Renal cortical epithelial cell (primary cell): ENCODE data around the gene STAG1. TPM values are rescaled to one million over a fixed set of nuclear protein-coding genes. Genes with fewer than 3 reads are reported as not detected.
"Not testable (repeated sequence)": the region's sequence is repeated elsewhere in the genome, so short reads cannot be mapped to it uniquely, and the experiment has no call there.

ENCODE experiments used
- DNase-seq: peaks from one replicate; pipeline ENCODE4 v3.0.0-alpha.2; 2011; ENCODE audit warnings: low read depth
- total RNA-seq: library from RNA; depleted of rRNA; stranded (reverse); fragments of >200 nt; gene quantifications from 2 replicates; pipeline ENCODE4 v1.2.3, GENCODE V29; 2014

The STAG1 gene
- total RNA-seq = 25.5 and 41.3 TPM in 2 replicates

DNA sequence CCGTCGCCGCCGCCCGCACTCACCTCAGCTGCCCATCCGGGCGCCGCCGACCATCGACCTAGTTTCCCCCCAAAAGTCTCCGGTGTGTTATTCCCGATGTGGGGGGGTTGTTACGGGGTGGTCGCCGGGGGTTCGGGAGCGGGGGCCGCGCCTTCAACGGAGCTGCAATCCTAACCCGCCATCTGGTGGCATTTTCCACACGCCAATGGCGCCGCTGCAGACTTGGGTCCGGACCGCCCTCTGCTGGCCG is at the start of gene STAG1:
Gene STAG1 (minus strand): TSS at position 207 of the 250 bp plus-strand sequence. CDS start 121,480 bp downstream, outside the sequence.
- DNase-seq = no peak

DNA sequence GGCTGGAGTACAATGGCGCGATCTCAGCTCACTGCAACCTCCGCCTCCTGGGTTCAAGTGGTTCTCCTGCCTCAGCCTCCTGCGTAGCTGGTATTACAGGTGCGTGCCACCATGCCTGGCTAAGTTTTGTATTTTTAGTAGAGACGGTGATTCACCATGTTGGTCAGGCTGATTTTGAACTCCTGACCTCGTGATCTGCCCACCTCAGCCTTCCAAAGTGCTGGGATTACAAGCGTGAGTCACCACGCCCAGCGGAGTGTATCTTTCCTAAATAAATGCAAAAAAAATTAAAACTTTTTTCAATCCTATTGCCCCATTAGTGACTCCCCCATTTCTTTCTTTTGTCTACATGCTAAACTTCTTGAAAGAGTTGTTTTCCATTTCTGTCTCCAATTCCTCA is 49.0 kb upstream of the STAG1 start:
- DNase-seq = peak; percentile 34

DNA sequence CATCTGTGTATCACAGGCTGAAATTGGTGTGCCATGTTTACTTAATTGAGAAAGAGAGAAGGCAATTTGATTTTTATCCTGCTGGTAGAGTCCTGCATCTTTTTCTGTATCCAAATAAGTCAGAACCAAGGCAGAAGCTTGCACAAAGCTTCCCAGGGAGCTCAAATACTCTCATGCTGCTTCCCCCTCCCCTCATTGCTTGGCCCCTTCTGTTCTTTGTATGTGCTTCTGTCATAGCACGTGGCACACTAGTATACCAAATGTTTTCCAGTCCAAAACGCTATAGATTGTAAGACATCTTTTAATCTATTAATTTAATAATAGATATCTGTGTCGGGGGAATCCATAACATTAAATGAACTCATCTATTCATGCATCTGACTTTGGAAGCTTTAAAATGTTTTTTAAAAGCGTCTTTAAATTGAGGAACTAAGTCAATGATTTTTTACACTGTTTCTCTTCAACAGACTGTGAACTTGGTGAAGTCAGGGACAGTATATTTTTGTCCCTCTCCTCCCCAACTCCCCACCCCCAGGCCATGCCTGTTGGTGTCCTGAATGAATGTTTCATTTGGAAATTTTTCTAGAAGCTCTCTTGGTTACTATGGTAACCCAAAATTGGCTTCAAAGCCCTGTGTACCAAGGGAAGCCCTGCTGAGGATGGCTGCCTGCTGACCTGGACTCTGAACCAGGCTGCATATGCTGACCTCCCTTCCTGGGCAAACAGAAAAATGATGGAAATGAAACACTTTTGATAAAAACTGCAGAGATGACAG is 40.6 kb upstream of the STAG1 start:
- DNase-seq = no peak

DNA sequence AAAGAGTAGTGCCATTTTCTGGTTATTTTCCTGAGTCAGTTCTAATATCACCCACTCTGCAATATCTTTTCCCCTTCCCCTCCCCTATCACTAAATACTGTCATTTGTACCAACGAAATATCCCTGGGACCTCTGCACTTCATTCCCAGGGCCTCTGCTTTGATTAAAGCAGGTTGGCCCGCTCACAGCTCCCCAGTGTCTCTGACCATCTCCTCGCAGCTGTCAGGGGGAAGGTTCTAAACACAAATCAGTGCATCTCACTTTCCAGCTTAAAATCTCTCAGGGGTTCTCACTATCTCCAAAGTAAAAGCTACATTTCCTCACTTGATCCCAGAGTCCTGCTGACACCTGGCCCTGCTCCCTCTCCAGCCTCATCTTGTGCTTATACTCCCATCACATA is 38.6 kb upstream of the STAG1 start:
- DNase-seq = no peak

DNA sequence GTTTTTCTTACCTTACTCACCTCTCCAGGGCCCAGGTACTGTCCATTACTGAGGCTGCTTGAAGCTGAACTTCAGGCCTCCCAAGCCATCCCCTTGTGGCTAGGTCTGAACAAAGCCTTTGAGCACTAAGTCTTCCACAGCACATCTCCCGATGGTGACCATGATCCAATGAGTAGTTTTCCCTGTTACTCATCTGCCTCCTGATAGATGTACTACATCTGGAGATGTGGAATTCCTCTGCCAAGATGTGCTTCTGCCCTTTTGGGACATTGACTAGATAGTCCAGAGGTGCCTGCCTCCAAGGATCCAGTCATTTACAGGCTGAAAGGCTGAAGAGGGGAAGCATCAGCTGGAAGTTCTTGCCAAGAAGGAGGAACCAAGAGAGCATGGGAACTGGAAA is 37.8 kb upstream of the STAG1 start:
- DNase-seq = no peak

DNA sequence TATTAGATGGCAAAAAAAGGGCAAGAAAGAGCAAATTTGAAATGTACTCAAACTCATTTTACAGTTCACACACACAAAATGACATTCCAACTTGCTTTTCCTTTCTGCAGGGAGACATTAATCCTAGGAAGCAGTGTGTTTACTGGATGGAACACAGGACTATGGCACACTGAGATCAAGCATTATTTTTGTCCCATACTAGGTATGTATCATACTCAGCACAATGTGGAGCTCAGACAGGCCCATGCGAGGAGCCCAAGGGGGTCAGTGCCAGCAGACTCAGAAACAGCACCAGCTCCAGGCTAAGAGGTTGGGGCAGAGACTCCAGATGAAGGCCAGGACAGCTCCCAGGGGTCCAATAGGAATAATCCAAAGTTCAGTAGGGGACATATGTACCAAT is 36.0 kb upstream of the STAG1 start:
- DNase-seq = no peak

DNA sequence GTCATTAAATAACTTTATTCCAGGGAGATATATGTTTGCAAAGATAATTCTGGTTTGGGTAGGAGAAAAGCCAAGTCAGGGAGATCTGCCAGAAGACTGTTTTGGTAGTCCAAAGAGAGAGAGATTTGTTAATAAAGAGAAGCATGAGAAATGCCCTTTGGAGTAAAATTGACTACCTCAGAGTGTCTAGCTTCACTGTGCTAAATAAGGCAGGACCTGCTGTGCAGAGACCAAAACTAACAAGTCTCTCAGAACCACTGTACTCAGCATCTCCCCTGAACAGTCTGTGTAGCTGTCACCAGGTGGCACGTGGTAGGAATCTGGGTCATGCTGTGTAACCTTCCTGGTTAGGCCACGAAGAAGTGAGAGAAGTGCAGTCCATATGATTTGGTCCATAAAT is 35.2 kb upstream of the STAG1 start:
- DNase-seq = peak; percentile 23

DNA sequence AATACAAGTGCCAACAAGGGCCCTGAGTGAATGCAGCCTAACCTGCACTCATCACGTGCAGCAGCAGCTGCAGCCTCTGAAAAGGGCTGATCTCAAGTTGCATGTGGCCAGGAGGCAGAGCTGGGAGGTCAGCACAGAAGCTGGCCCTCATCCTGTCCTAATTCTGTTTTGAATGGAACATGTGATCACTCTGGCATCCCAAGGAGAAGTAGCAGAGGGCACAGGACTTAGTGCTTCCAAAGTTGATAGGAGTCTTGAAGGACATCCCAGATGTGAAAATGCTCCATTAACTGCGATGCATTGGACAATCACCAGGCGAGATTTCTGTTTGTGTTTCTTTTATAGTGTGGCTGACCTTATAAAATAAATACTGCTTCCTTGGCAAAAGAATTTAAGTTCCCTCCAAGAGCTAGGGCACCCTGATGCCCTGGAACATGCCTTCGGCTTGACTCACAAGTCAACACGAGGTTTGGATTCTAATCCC is 31.6 kb upstream of the STAG1 start:
- no peak for DNase-seq

DNA sequence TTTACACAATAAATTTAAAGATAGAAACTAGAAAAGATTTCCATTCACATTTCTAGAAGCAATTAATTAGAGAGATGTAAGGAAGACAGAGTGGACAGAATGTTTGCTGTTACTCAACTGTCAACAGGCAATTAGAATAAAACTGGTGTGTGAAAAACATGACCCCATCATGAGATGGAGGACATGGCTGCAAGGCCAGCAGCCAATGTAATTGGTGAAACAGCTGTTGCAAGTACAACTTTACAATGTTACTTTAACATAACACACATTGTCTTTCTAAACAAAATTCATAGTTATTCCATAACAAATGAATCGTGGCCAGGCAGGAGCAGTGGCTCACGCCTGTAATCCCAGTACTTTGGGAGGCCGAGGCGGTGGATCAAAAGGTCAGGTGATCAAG is 28.6 kb upstream of the STAG1 start:
- no peak for DNase-seq

DNA sequence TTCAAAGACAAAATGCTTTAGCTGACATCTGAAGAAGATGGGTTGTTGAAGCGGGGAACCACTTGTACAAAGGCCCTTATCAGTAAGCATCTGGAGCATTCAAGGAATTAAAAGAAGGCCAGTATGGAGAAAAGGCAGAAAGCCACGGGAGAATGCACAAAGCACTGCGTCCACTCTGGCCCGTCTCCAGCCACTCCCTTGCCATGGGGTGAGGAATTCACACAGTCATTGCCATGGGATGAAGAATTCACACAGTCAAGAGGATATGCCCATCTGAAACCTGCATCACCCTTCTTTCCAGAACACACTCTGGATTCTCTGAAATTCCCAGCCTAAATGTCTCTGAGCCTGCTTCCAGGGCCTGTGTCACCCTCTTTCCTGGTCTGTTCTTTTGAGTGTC is 26.7 kb upstream of the STAG1 start:
- peak; percentile 64 for DNase-seq

DNA sequence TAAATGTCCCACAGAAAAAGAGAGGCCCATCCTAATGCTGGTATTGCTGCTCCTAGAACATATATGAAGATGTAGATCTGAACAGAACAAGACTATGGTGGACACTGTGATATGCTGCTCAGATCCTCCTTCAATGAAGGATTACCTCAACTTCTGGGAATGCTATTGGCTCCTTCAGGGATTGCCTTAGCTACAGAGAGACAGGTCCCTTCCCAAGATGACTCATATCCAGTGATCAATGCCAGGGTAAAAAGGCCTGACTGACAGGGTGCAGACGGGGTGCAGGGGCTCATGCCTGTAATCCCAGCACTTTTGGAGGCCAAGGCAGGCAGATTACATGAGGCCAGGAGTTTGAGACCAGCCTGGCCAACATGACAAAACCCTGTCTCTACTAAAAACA is 20.5 kb upstream of the STAG1 start:
- DNase-seq = peak; percentile 33

DNA sequence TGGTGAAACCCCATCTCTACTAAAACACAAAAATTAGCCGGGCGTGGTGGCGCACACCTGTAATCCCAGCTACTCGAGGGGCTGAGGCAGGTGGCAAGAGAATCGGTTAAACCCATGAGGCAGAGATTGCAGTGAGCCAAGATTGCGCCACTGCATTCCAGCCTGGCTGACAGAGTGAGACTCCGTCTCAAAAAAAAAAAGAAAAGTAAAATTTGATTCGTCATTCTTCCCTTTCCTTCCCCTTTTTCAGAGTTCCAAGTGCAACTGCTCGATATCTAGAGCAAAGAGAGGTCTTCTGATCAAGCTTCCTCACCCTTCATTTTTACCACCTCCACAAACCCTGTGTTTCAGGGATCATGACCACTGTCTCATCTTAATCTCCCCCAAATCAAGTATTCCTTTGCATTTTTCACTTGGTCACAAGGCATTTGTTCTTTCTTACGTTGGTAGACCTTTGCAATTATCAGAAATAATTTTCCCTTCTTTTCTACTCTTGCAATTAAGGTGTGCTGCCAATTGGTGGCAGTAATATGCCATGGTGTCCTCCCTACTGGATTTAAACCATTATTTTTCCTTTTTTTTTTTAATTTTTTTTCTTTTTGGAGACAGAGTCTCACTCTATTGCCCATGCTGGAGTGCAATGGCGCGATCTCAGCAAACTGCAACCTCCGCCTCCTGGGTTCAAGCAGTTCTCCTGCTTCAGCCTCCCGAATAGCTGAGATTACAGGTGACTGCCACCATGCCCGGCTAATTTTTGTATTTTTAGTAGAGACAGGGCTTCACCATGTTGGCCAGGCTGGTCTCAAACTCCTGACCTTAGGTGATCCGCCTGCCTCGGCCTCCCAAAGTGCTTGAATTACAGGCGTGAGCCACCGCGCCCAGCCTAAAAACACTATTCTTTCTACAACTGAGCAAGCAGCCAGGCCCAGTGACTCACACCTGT is 6.3 kb upstream of the STAG1 start:
- not testable (repeated sequence) for DNase-seq

DNA sequence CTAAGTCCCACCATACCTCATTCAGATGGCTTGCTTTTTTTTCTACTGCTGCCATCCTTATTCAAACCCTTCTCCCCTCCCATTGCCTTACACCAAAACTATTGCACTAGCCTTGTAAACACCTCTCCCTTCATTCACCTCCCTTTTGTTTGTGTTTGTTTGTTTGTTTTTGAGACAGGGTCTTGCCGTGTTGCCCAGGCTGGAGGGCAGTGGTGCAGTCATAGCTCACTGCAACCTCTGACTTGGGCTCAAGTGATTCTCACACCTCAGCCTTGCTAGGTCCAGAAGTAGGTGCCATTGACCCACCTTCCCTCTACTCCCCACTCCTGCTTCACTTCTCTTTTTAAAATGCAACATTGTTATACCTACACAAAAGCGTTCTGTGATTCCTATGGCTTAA is 3.0 kb upstream of the STAG1 start:
- DNase-seq = no peak

DNA sequence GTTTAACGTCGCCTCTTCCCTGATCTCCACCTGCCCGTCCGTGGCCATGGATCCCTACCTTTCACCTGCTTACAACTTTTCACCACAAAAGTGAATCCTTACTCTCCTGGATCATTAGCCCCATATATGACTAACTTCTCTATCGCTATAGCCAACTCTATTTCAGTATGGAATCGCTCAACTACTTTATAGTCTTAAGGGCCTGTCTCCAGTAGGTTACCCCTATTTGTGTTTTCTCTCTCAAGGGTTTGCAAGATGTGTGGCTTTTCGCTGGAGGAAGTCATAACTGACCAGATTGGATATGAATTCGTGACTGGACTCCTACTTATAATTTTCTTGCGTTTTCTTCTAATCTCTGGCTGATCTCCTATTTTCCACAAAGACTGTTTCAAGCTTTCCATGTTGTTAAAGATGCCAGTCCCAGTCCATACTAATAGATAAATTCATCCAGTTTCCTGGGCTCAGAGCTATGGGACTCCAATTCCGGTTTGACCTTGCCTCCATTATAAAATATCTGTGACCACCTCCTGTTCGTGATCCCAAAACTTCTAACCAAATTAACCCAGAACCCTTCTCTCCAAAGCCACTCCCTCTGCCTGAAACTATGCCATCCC is 1.3 kb upstream of the STAG1 start:
- DNase-seq = no peak

DNA sequence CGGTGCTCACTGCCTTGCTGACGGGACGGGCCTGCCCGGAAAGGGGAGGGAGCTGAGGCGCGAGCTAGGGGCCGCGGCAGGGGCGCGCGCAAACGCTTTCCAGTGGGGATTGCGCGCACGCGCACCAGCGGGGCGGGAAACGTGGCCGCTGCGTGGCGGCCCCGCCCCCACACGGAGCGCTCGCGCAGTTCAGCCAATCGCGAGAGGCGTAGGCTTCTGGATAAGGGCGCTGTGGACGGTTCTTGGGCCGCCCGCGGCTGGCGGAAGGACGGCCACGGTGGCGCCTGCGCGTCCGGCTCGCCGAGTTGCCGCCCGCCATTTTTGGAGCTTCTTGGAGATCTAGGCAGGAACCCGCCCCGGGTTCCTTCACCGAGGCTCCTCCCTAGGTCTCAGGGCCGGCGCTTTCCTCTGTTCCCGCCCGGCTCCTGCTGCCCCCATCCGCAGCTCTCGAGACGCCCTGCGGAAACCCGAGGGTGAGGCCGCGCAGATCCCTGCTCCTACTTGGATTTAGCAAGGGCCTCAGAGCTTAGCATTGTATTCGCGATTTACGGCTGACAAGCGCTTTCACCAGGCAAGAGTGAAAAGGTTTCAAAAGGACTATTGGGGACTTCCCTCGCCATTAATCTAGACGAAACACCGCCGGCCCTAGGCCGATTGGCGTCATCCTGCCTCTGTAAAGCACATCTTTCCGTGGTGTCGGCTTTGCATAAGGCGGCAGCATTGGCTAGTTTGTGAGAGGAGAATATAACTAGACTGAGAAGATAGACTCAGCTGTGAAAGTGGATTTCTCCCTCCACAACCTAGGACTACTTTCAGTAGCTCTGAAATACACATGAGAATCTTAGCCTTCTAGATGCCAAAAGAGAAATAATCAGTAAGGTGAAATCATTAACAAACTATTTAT is 496 bp upstream of the STAG1 start:
- peak; percentile 90 for DNase-seq

DNA sequence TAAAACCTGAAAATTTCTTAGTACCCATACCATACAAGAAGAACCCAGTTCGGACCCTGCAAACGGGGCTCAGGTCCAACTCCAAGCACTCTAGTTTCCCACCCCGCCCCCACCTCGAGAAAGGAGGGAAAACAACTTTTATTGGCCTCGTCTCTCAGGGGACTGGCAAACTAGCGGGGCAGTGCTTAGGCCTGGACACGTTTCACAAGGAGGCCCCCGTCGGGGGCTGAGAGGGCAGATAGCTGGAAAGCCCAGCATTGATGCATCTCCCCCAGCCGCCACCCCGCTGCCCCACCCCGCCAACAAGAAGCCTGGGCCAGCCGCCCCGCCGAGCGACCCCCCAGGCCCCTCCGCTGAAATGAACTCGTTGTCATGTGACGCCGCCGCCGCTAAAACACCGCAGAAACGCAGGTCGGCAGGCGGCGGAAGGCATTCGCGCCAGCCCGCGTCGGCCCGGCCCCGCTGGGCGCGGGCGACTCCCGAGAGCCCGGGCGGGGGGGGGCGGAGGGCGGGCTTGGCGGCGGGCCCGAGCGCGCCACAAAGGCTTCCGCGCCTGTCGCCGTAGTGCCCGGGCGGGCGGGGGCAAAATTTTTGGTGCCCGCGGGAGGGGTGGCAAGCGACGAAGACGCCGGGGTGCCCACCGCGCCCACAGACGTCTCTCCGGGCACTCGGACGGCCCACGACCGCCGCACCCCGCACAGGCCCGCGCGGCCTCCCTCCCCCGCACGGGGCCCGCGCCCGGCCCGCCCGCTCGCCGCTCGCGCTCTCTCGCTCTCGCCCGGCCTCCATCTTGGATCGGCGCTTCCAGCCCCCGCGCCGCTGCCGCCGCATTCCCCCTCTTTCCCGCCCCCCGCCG is 634 bp downstream of the STAG1 start:
- peak; percentile 65 for DNase-seq

DNA sequence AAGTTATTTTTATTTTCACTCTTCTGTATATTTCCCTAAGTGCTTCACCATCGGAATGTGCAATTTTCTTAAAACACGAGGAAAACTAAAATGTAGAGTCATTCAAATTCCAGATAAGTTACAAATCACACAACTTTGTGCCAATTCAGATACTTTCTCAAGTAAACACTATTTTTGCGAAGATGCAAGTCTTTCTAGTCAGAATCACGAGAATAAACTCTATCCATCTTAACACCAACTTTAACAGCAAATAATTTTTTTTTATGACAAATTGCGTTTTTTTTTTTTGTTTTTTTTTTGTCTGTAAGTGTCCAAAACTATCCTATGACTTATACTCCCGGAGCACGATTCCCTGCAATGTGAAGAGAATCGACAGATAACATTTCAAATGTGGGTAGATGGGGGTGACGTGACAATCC is 1.3 kb downstream of the STAG1 start:
- peak; percentile 67 for DNase-seq

DNA sequence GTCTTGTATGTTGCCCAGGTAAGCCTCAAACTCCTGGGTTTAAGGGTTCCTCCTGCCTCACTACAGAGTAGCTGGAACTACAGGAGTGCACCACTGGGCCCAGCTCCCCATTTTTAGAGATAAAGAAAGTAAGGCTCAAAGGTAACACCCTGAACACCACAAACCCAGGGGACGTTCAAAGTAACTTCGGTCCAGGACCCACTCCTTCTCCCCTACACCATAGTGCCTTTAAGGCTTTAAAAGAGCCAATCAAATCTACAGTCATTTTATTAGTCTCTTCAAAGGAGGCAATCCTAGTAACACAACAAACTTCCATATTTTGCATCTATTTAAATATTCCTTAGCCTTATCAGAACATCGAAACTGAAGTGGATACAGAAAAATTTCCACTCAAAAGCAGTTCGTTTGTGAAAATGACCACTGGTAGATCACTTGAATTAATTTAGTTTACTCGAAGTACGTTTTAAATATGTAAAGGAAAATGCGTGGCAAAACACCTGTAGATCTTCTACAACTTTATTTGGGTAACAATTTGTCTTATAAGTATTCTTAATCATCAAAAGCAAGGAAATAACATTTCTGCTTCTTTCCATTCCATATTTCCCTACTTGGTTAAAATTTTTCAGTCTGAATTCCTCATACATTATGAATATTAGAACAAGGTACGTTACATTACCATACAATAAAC is 1.8 kb downstream of the STAG1 start:
- peak; percentile 32 for DNase-seq

DNA sequence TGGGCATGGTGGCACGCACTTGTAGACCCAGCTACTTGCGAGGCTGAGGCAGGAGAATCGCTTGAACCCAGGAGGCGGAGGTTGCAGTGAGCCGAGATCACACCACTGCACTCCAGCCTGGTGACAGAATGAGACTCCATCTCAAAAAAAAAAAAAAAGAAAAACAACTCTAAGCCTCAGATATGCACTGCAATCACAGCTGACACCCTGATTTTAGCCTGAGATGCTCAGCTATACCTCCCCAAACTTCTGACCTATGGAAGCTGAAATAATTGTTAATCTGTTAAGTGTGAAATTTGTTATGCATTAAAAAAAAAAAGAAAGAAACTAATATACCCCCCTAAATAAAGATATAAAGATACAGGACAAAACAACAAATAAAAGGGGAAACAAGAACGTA is 2.6 kb downstream of the STAG1 start:
- DNase-seq = not testable (repeated sequence)

DNA sequence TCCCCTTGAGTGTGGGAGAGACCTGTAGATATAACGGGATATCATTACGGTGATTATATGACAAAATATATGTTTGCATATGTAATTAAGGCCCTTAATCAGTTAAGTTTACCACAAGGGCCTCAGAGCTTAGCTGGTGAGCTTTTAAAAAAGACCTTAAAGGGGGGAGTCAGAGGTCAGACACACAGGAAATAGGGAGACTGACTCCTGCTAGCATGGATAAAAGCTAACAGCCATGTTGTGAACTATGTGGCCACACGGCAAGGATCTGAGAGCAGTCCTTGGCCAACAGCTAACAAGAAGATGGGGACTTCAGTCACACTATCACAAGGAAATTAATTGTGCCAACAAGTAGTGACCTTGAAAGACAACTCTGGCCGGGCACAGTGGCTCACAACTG is 3.1 kb downstream of the STAG1 start:
- no peak for DNase-seq
